ENCODE results near the gene BAIAP2L2.
"Not testable (repeated sequence)": the region's sequence is repeated elsewhere in the genome, so short reads cannot be mapped to it uniquely, and the experiment has no call there.

The BAIAP2L2 gene

GRCh38 chr22:38127869-38128268 lies 17.4 kb upstream of the BAIAP2L2 start:
- no peak for DNase-seq (ENCODE audit: low read depth in 2 of 3, low spot score in 1 of 3)

DNA sequence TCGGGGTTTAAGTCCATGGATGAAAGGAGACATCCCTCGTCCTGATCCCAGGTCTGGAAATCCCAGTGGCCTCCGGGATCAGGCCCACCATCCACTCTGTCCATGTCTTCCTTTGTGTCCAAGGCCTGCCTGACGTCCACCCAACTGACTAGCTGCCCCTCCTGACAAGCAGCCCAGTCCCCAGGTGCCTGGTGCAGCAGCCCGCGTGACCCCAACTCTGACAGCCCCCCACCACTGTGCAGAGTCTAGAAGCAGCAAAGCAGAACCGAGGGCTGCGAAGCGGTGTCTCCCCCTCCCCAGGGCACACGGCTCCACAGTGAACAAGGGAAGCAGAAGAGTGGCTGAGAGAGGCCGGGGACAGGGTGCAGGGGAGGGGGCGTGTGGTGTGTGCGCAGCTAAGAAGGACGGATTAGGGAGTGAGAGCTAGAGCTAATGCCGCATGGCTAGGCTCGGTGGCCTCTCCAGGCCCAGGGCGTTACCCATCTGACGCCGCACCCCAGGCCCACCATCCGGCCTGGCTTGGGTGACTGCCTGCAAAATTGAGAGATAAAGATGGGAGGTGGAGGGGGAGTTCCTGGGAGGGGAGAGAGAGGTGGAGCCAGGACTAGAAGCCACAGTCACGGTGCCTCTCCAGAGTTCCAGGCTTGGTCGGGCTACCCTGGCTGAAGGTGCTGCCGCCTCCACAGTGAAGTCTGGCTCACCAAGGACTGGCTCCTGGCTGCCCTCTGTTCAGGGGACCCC lies 16.6 kb upstream of the BAIAP2L2 start:
- DNase-seq (ENCODE audit: low read depth in 2 of 3, low spot score in 1 of 3) = no peak

GRCh38 chr22:38125751-38126201 lies 15.3 kb upstream of the BAIAP2L2 start:
- no peak for DNase-seq (ENCODE audit: low read depth in 2 of 3, low spot score in 1 of 3)

DNA sequence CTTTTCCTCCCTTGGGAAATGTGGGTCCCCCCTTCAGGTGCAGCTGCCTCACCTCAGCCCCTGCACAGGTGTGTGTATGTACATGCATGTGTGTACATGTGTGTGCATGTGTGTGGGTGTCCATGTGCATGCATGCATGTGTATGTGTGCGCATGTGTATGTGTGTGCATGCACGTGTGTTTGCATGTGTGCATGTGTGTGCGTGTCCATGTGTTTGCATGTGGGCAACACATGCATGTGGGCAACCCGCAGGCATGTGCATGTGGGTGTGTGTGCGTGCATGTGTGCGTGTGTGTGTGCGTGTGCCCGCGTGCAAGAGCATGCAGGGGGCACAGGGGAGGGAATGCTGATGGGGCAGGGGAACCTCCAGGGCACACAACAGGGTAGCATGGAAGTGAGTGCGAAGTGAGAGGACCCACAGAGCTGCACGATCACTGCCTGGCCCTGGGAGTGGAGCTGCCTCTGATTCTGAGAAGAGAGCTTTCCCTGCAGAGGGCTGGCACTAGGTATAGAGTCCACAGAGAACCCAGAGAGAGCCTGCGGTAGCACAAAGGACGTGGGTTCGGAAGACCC lies 14.6 kb upstream of the BAIAP2L2 start:
- no peak for DNase-seq (ENCODE audit: low read depth in 2 of 3, low spot score in 1 of 3)

- DNase-seq (ENCODE audit: low read depth in 2 of 3, low spot score in 1 of 3) = no peak
Observed at GRCh38 chr22:38124236-38124974, 13.9 kb upstream of the BAIAP2L2 start.

GRCh38 chr22:38122616-38123015 lies 12.1 kb upstream of the BAIAP2L2 start:
- DNase-seq (ENCODE audit: low read depth in 2 of 3, low spot score in 1 of 3) = no peak

- DNase-seq (ENCODE audit: low read depth in 2 of 3, low spot score in 1 of 3) = no peak
Observed at GRCh38 chr22:38120359-38121110, 10.1 kb upstream of the BAIAP2L2 start.

DNA sequence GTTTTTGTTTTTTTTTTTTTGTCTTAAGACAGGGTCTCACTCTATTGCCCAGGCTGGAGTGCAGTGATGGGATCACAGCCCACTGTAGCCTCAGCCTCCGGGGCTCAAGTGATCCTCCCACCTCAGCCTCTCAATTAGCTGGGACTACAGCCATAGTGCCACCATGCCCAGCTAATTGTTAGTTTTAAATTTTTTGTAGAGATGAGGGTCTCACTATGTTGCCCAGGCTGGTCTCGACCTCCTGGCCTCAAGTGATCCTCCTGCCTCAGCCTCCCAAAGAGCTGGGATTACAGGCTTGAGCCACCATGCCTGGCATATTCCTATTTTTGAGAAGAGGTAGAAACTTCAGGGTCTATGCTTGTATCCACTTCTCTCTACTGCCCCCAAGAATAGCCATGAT lies 8.3 kb upstream of the BAIAP2L2 start:
- not testable (repeated sequence) for DNase-seq (ENCODE audit: low read depth in 2 of 3, low spot score in 1 of 3)

DNA sequence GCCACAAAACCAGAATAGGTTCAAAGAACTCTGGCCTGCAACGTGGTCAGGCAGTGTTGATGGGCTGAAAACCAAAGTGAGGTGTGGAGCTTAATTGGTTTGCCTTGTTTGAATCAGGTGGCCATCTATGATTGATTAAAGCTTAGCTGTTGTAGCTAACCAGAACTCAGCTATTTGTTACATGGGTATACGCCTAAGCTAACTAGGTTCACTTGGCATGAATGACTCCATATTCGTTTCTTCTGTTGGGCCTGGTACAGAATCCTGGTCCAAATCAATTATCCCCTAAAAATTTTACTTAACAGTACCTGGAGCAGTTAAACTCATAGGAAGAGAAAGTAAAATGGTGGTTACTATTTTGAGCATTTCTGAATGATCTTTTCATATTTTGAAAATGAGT lies 7.7 kb upstream of the BAIAP2L2 start:
- DNase-seq (ENCODE audit: low read depth in 2 of 3, low spot score in 1 of 3) = no peak

- DNase-seq (ENCODE audit: low read depth in 2 of 3, low spot score in 1 of 3) = not testable (repeated sequence)
Observed at GRCh38 chr22:38117556-38117955, 7.1 kb upstream of the BAIAP2L2 start.

DNA sequence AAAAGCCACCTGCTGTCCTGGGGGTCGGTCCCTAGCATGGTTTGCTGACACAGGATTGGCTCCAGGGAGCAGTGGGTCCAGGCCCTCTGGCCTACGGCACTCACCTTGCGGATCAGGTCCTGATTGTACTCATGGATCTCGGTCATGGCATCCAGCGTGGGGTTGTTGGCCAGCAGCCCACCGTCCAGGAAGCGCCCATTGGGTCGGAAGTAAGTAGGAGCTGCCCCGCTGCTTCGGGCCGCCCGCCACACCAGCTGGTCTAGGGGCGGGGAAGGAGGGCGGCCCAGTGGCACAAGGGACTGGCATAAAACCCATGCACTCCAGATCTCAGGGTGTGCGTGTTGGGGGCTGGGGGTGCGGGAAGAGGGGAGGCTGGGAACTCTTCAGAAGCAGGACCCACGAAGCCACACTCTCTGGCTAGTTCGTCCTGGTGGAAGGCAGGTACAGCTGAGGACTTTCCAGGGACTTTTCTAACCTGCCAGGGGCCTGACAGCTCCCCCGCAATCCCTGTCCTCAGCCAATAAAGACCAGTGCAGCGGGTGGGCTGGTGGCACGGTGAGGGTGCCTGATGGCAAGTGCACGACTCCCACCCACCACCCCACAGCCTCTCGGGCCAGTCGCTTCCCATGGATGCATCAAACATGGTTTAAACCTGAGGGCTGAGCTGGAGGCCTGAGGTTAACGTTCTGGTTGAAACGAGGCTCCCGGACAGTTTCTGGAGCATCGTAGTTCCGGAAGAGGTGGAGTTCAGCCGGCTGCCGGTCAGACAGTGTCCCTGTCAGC lies 5.1 kb upstream of the BAIAP2L2 start:
- DNase-seq (ENCODE audit: low read depth in 2 of 3, low spot score in 1 of 3) = no peak

GRCh38 chr22:38114484-38115398 lies 4.3 kb upstream of the BAIAP2L2 start:
- DNase-seq (ENCODE audit: low read depth in 2 of 3, low spot score in 1 of 3) = peak; percentile 65 to 80 (median 72)

- DNase-seq (ENCODE audit: low read depth in 2 of 3, low spot score in 1 of 3) = no peak
Observed at GRCh38 chr22:38112381-38112780, 1.9 kb upstream of the BAIAP2L2 start.

DNA sequence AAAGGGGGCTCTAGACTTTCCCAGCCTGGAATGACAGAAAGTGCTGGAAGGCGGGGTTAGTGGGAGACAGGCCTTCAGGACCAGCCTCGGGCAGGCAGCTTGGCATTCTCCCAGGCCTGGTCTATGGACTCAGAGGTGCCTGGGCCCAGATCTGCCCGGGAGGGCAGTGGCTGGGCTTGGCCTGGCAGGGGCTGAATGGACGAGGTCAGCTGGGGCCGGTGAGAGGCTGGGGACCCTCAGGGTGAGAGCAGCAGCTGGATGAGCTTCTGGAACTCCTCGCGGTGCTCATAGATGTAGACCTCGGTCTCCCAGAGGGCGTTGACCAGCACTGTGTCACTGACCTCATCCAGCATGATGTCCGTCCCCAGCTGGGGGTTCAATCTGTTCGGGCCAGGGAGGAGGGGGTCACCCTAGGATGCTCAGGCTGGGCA lies 1.5 kb upstream of the BAIAP2L2 start:
- DNase-seq (ENCODE audit: low read depth in 2 of 3, low spot score in 1 of 3) = no peak

- no peak for DNase-seq (ENCODE audit: low read depth in 2 of 3, low spot score in 1 of 3)
Observed at GRCh38 chr22:38110863-38111852, 674 bp upstream of the BAIAP2L2 start.

- no peak for DNase-seq (ENCODE audit: low read depth in 2 of 3, low spot score in 1 of 3)
Observed at GRCh38 chr22:38109371-38110001, 998 bp downstream of the BAIAP2L2 start.

DNA sequence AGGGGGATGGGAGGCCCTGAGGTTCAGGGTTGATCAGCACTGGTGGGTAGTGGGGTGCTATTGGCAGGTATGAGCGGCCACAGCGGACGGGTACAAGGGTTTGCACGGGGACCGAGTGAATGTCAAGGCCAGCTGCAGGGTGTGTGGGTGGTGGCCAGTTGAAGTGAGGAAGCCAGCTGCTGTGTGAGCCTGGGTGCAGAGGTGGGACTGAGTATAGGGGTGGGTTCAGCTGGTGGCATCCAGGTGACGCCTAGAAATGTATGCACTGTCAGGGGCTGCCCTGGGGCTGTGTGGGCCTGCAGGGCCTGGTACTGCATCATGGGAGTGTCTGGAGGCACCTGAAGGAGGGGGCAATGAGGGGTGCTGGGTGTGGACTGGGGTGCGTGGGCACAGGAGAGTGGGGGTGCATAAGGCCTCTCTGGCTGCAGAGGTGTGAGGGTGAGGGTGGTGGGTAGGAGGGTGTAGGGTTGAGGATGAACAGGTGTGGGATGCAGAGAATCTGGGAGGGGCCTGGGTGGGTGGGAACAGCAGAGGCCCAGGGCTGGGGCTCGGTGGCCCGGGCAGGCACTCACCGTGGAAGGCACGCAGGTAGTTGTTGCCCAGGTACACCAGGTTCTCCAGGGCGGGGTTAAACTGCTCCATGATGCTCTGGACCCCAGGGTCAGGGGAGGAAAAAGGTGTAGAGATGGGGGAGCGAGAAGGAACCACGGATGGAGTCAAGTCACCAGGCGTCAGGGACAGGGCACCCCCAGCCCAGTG lies 1.7 kb downstream of the BAIAP2L2 start:
- no peak for DNase-seq (ENCODE audit: low read depth in 2 of 3, low spot score in 1 of 3)
